ENCODE measurements around the gene KLHDC8A. TPM values are rescaled to one million over a fixed set of nuclear protein-coding genes. Genes with fewer than 3 reads are reported as not detected.
A peak's percentile ranks its signal among the peaks of the same experiment; 100 is the strongest.

The KLHDC8A gene
- total and polyA plus RNA-seq, 2 experiments from 2014 or later, result 0.71 to 1.2 TPM

GRCh38 chr1:205335692-205336091 lies 21.0 kb downstream of the KLHDC8A start:
- DNase-seq (ENCODE audit: low read depth in 1 of 2, low spot score in 1 of 2), result peak; percentile 78 to 90
- TF ChIP-seq CTCF (IDR thresholded peaks at IDR 0.05; ENCODE audit: low read depth, low read length), result peak; percentile 100
- Histone ChIP-seq H3K4me3 (no peak overlapping the region), H3K9me3 (ENCODE audit: low read depth) (no peaks in the 10 kb centered on the region), H3K27ac (no peak overlapping the region), H3K27me3 (no peaks in the 10 kb centered on the region), H3K4me1 (ENCODE audit: low read depth) (peaks cover 6% of the 10 kb centered on the region), H3K36me3 (no peaks in the 10 kb centered on the region)

- Histone ChIP-seq H3K9me3 (ENCODE audit: low read depth) (no peaks in the 10 kb centered on the region), H3K4me3 (no peak overlapping the region), H3K36me3 (no peaks in the 10 kb centered on the region), H3K4me1 (ENCODE audit: low read depth) (peaks cover 16% of the 10 kb centered on the region), H3K27me3 (no peaks in the 10 kb centered on the region), H3K27ac (no peak overlapping the region)
- DNase-seq (ENCODE audit: low read depth in 1 of 2, low spot score in 1 of 2), result no peak
- TF ChIP-seq CTCF (IDR thresholded peaks at IDR 0.05; ENCODE audit: low read depth, low read length), result no peak
Measured at GRCh38 chr1:205332015-205332791, 24.5 kb downstream of the KLHDC8A start.

- TF ChIP-seq CTCF (IDR thresholded peaks at IDR 0.05; ENCODE audit: low read depth, low read length), result no peak
- Histone ChIP-seq H3K27me3 (no peaks in the 10 kb centered on the region), H3K4me1 (ENCODE audit: low read depth) (peaks cover 22% of the 10 kb centered on the region), H3K27ac (no peak overlapping the region), H3K36me3 (no peaks in the 10 kb centered on the region), H3K9me3 (ENCODE audit: low read depth) (no peaks in the 10 kb centered on the region), H3K4me3 (no peak overlapping the region)
- DNase-seq (ENCODE audit: low read depth in 1 of 2, low spot score in 1 of 2), result no peak
Measured at GRCh38 chr1:205330150-205330549, 26.6 kb downstream of the KLHDC8A start.

GRCh38 chr1:205329719-205330118 lies 27.0 kb downstream of the KLHDC8A start:
- TF ChIP-seq CTCF (IDR thresholded peaks at IDR 0.05; ENCODE audit: low read depth, low read length), result no peak
- H3K4me1 ChIP-seq (ENCODE audit: low read depth), result peaks cover 27% of the 10 kb centered on the region
- DNase-seq (ENCODE audit: low read depth in 1 of 2, low spot score in 1 of 2), result no peak

GRCh38 chr1:205328476-205328875 lies 28.2 kb downstream of the KLHDC8A start:
- Histone ChIP-seq H3K4me3 (no peak overlapping the region), H3K27me3 (no peaks in the 10 kb centered on the region), H3K27ac (no peak overlapping the region), H3K4me1 (ENCODE audit: low read depth) (peaks cover 27% of the 10 kb centered on the region), H3K36me3 (no peaks in the 10 kb centered on the region), H3K9me3 (ENCODE audit: low read depth) (no peaks in the 10 kb centered on the region)
- no peak for DNase-seq (ENCODE audit: low read depth in 1 of 2, low spot score in 1 of 2)
- no peak for TF ChIP-seq CTCF (IDR thresholded peaks at IDR 0.05; ENCODE audit: low read depth, low read length)

More at GRCh38 chr1:205329719-205330118, 27.0 kb downstream of the KLHDC8A start:
- no peaks in the 10 kb centered on the region for H3K27me3 ChIP-seq
- H3K4me3 ChIP-seq, result no peak overlapping the region
- no peaks in the 10 kb centered on the region for H3K36me3 ChIP-seq
- no peak overlapping the region for H3K27ac ChIP-seq
- H3K9me3 ChIP-seq (ENCODE audit: low read depth), result no peaks in the 10 kb centered on the region

Measured in cardiac muscle cell (in vitro differentiated cells and primary cell).